ENCODE results near the gene ARG1. TPM values are rescaled to one million over a fixed set of nuclear protein-coding genes. Genes with fewer than 3 reads are reported as not detected.

Gene ARG1
- total and polyA plus RNA-seq, 10 of the 15 experiments (the other 5 are each of a cell fraction or from before 2014, with no cell fraction given), result 0.33 TPM; not detected in 9

GRCh38 chr6:131627724-131628682 is 55.0 kb downstream of the ARG1 start, which contains the start of gene MED23 (continued):
- TF ChIP-seq ZNF274 (IDR thresholded peaks at IDR 0.05; ENCODE audit: insufficient read depth, insufficient read length), result no peak
- TF ChIP-seq HSF1 (IDR thresholded peaks at IDR 0.05; ENCODE audit: low read depth, low read length), result peak; percentile 77
- TF ChIP-seq CBFB (IDR thresholded peaks at IDR 0.05; ENCODE audit: low read depth), result peak; percentile 86; the same call in 1 of the 2 replicates
- TF ChIP-seq SMAD1 (IDR thresholded peaks at IDR 0.05; ENCODE audit: low read depth, partially characterized antibody), result no peak
- peak; percentile 99 to 100 (median 100); a peak in 5 of 6 replicates for TF ChIP-seq CTCF (IDR thresholded peaks at IDR 0.05 in 2 of 3, conservative IDR thresholded peaks at IDR 0.05 in 1 of 3; ENCODE audit: control insufficient read depth in 2 of 3, extremely low read depth in 1 of 3, insufficient read depth in 1 of 3, low read depth in 3 of 3, low read length in 3 of 3)
- TF ChIP-seq KLF5 (IDR thresholded peaks at IDR 0.05; ENCODE audit: partially characterized antibody), result peak; percentile 86
- no peak for TF ChIP-seq PBX3 (IDR thresholded peaks at IDR 0.05; ENCODE audit: insufficient replicate concordance, low read depth, low read length)
- TF ChIP-seq ZBTB40 (IDR thresholded peaks at IDR 0.05; ENCODE audit: borderline replicate concordance), result peak; percentile 100
- TF ChIP-seq POLR2AphosphoS2 (IDR thresholded peaks at IDR 0.05; ENCODE audit: low read depth, low read length), result peak; percentile 92
- peak; percentile 67 for TF ChIP-seq MEF2B (IDR thresholded peaks at IDR 0.05; ENCODE audit: partially characterized antibody, poor library complexity, severe bottlenecking)
- TF ChIP-seq CBX3 (IDR thresholded peaks at IDR 0.05; ENCODE audit: borderline replicate concordance, low read depth), result no peak
- TF ChIP-seq EGR1 (IDR thresholded peaks at IDR 0.05; ENCODE audit: borderline replicate concordance in 1 of 2, low read depth in 2 of 2, low read length in 2 of 2), result peak; percentile 83 to 85
- 0 out of 2 replicates have a peak, but pooled peaks have one; percentile 30 for TF ChIP-seq E2F4 (IDR thresholded peaks at IDR 0.05; ENCODE audit: low read depth, low read length)
- no peak for TF ChIP-seq ATF3 (IDR thresholded peaks at IDR 0.05; ENCODE audit: borderline replicate concordance, extremely low read depth, low read depth, low read length)
- TF ChIP-seq RBBP5 (conservative IDR thresholded peaks at IDR 0.05), result no peak

Measured in GM12878 (cell line).